Peyer's patch (tissue), 4 donors: ENCODE measurements around the gene TMEM72.

Source experiments
- CTCF ChIP-seq, 6 experiments: fragments of 450-650 bp in 4 of 6; fragments of 200-600 bp in 2 of 6; sonication (generic) in 1 of 6; IDR thresholded peaks; one replicate each; pipeline ENCODE4 v1.5.1; 2017 to 2019; ENCODE audit warnings: antibody characterized with exemption in 6 of 6, mild to moderate bottlenecking in 3 of 6, moderate library complexity in 1 of 6
- POLR2A ChIP-seq, 2 donors: fragments of 450-650 bp; IDR thresholded peaks; one replicate each; pipeline ENCODE4 v1.5.1; 2017; ENCODE audit warnings: antibody characterized with exemption in 2 of 2, mild to moderate bottlenecking in 2 of 2, moderate library complexity in 2 of 2

GRCh38 chr10:44910602-44911001, 535 bp upstream of the TMEM72 start:
- TF ChIP-seq POLR2A (IDR thresholded peaks at IDR 0.05) (no peak), CTCF (IDR thresholded peaks at IDR 0.05) (no peak)
